ENCODE results near the gene CSTF1.

- TF ChIP-seq, protein P1, sequence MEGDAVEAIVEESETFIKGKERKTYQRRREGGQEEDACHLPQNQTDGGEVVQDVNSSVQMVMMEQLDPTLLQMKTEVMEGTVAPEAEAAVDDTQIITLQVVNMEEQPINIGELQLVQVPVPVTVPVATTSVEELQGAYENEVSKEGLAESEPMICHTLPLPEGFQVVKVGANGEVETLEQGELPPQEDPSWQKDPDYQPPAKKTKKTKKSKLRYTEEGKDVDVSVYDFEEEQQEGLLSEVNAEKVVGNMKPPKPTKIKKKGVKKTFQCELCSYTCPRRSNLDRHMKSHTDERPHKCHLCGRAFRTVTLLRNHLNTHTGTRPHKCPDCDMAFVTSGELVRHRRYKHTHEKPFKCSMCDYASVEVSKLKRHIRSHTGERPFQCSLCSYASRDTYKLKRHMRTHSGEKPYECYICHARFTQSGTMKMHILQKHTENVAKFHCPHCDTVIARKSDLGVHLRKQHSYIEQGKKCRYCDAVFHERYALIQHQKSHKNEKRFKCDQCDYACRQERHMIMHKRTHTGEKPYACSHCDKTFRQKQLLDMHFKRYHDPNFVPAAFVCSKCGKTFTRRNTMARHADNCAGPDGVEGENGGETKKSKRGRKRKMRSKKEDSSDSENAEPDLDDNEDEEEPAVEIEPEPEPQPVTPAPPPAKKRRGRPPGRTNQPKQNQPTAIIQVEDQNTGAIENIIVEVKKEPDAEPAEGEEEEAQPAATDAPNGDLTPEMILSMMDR (IDR thresholded peaks at IDR 0.05; ENCODE audit: low read depth, low read length, poor library complexity, severe bottlenecking) = no peak
- no peak for TF ChIP-seq EZH2phosphoT487 (IDR thresholded peaks at IDR 0.05; ENCODE audit: borderline replicate concordance, low read length)
Measured at GRCh38 chr20:56426926-56427325, 34.5 kb downstream of the CSTF1 start.

All from DOHH2 (cell line).